Endothelial cell of umbilical vein (primary cell): ENCODE data around the gene TPTE2. TPM values are rescaled to one million over a fixed set of nuclear protein-coding genes. Genes with fewer than 3 reads are reported as not detected.
"Not testable (repeated sequence)": the region's sequence is repeated elsewhere in the genome, so short reads cannot be mapped to it uniquely, and the experiment has no call there.

Experiments used
- BruUV-seq: library from RNA; stranded (reverse); fragments of 400-500 nt; replicated peaks from 2 replicates; lab custom pipeline; 2021; lab: Mats Ljungman, UMichigan
- CTCF ChIA-PET: fragments of 300-600, 350-600 bp; sonication (Branson Sonifier 250); formaldehyde crosslinking; loops from one replicate; lab custom pipeline; 2021; ENCODE audit warnings: antibody characterized with exemption, inconsistent platforms; lab: Charles Lee
- POLR2A ChIA-PET: fragments of 300-600, 350-600 bp; sonication (Branson Sonifier 250); formaldehyde crosslinking; loops from one replicate; lab custom pipeline; 2021; ENCODE audit warnings: antibody characterized with exemption, inconsistent platforms; lab: Charles Lee
- DNase-seq: peaks from one replicate; pipeline ENCODE4 v3.0.0-alpha.2; 2011; ENCODE audit warnings: low read depth, low spot score
- FAIRE-seq: peaks from 2 replicates; lab custom pipeline; 2011; peaks lifted over from hg19 to GRCh38; lab: Jason Lieb, UNC
- H2AFZ ChIP-seq: 2 replicates; pipeline ENCODE4 v1.6.0; 2012; ENCODE audit warnings: low read depth, low read length, control low read depth, inconsistent platforms
- H3K27ac ChIP-seq: 2 replicates; pipeline ENCODE4 v1.5.1; 2011; ENCODE audit warnings: low read depth, mild to moderate bottlenecking, control low read depth, low read length, moderate library complexity; ENCODE audit not compliant: insufficient read depth
- H3K27me3 ChIP-seq, 2 experiments: 2 replicates each; pipeline versions ENCODE4 v1.6.0 to v1.6.1; 2011; ENCODE audit warnings: low read length in 2 of 2, mixed read lengths in 1 of 2; ENCODE audit not compliant: control insufficient read depth in 2 of 2, insufficient read depth in 2 of 2
- H3K36me3 ChIP-seq, 2 experiments: 2 replicates in 1 of 2; 3 replicates in 1 of 2; pipeline ENCODE4 v1.5.1; 2011; ENCODE audit warnings: low read length in 2 of 2, mild to moderate bottlenecking in 1 of 2, moderate library complexity in 1 of 2; ENCODE audit not compliant: control insufficient read depth in 2 of 2, insufficient read depth in 2 of 2; ENCODE audit errors: extremely low read depth in 1 of 2
- H3K4me1 ChIP-seq: 3 replicates; pipeline ENCODE4 v1.5.1; 2011; ENCODE audit warnings: mild to moderate bottlenecking, low read length; ENCODE audit not compliant: control insufficient read depth, insufficient read depth; ENCODE audit errors: extremely low read depth
- H3K4me2 ChIP-seq: 2 replicates; pipeline ENCODE4 v1.6.1; 2011; ENCODE audit warnings: low read length, control low read depth, mixed read lengths; ENCODE audit not compliant: insufficient read depth
- H3K4me3 ChIP-seq, 3 experiments: fragments of 200-600 bp in 1 of 3; sonication (generic), shearing (Covaris generic) in 1 of 3; replicated peaks in 1 of 3; 2 replicates each; pipeline ENCODE4 v1.5.1; 2011 to 2016; ENCODE audit warnings: control low read depth in 3 of 3, low read length in 3 of 3, mild to moderate bottlenecking in 2 of 3, inconsistent platforms in 1 of 3, low read depth in 1 of 3, moderate library complexity in 1 of 3; ENCODE audit not compliant: insufficient read depth in 1 of 3
- H3K79me2 ChIP-seq: 2 replicates; pipeline ENCODE4 v1.6.0; 2012; ENCODE audit warnings: low read length, inconsistent platforms; ENCODE audit not compliant: control insufficient read depth, insufficient read depth
- H3K9ac ChIP-seq: replicated peaks from 2 replicates; pipeline ENCODE3; 2011; ENCODE audit warnings: low read length, control low read depth; ENCODE audit not compliant: insufficient read depth; ENCODE audit errors: extremely low read depth
- H3K9me1 ChIP-seq: replicated peaks from 3 replicates; pipeline ENCODE4 v1.6.0; 2011; ENCODE audit warnings: mild to moderate bottlenecking, low read length; ENCODE audit not compliant: control insufficient read depth, insufficient read depth; ENCODE audit errors: extremely low read depth
- H3K9me3 ChIP-seq: replicated peaks from 2 replicates; pipeline ENCODE4 v1.5.1; 2012; ENCODE audit warnings: low read length, inconsistent platforms; ENCODE audit not compliant: control insufficient read depth, insufficient read depth
- H4K20me1 ChIP-seq: replicated peaks from 2 replicates; pipeline ENCODE3; 2011; ENCODE audit warnings: mild to moderate bottlenecking, low read length; ENCODE audit not compliant: control insufficient read depth, insufficient read depth; ENCODE audit errors: extremely low read depth
- dilution Hi-C: fragments of 300-500 bp; cut with MboI; formaldehyde crosslinking; loops from one replicate; pipeline ENCODE4 v1.15.0; 2019; ENCODE audit warnings: low sequenced_read_pairs; ENCODE audit not compliant: extremely low pct_ligation_motif_present
- intact Hi-C: fragments of 100-400 bp; cut with micrococcal nuclease; formaldehyde crosslinking; loops from one replicate; pipeline ENCODE4 v1.10.0; 2022
- polyA plus RNA-seq, 4 experiments: library from polyadenylated mRNA; depleted of rRNA in 3 of 4; stranded (reverse) in 3 of 4; unstranded in 1 of 4; fragments of >200 nt; gene quantifications; 2 replicates each; pipeline versions ENCODE4 v1.2.1 to v1.2.3, GENCODE V29; 2011 to 2012; ENCODE audit warnings: missing spikeins in 1 of 4
- total RNA-seq: library from RNA; stranded (reverse); gene quantifications from 2 replicates; pipeline ENCODE4 v1.2.3, GENCODE V29; 2021

Gene TPTE2
- total and polyA plus RNA-seq, 2 donors (not counting 3 experiments of a cell fraction or from before 2014, with no cell fraction given) = not detected

DNA sequence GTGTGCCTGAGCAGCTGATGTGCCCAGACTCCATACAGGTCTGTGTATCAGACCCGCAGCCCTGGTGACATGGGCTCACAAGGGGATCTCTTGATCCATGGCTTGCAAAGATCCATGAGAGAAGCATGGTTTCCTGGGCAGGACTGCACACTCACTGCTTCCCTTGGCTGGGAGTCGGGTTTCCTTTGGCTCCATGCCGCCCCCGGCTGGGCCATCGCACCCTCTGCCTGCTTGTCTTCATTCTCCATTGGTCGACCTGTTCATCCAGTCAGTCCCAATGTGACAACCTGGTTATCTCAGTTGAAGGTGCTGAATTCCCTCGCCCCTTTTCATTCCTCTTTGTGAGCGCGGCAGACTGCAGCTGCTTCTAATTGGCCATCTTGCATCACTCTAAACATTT lies 101.2 kb downstream of the TPTE2 start:
- H4K20me1 ChIP-seq, dilution Hi-C loops, H3K36me3 ChIP-seq, H2AFZ ChIP-seq, H3K27me3 ChIP-seq, H3K4me3 ChIP-seq, H3K9me3 ChIP-seq, DNase-seq, BruUV-seq, H3K4me2 ChIP-seq, CTCF ChIA-PET, H3K9ac ChIP-seq, H3K27ac ChIP-seq, POLR2A ChIA-PET, FAIRE-seq, H3K9me1 ChIP-seq, H3K4me1 ChIP-seq, H3K79me2 ChIP-seq, intact Hi-C loops: not testable (repeated sequence)

DNA sequence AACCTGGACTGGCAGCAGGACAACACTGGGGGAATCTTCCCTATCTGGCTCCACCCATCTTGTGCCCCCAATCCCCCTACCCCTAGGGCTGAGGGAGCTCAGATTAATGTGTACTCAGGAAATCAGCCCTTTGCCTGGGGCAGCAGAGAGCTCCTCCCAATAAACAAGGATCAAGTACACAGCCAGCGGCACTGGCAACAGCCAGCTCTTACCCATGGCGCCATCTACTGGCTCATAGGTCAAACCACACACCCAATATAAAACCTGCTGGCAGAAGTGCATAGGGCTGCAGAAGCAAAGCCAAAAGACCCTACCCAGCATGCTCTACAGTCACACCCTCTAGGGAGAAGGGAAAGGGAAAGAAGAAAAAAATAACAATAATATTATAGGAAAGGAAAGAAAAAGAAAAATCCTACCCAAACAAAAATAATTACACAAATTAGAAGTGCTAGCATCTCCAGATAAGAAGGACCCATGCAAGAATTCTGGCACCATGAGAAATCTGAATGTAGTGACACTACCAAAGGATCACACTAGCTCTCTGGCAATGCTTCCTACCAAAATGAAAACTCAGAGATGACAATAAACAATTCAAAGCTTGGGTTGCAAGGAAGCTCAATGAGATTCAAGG lies 122.2 kb downstream of the TPTE2 start:
- H3K27ac ChIP-seq, POLR2A ChIA-PET, H4K20me1 ChIP-seq, CTCF ChIA-PET, dilution Hi-C loops, FAIRE-seq, intact Hi-C loops, H3K9ac ChIP-seq, H3K9me1 ChIP-seq, H3K4me1 ChIP-seq, H3K27me3 ChIP-seq, H3K4me2 ChIP-seq, DNase-seq, BruUV-seq, H2AFZ ChIP-seq, H3K36me3 ChIP-seq, H3K9me3 ChIP-seq, H3K4me3 ChIP-seq, H3K79me2 ChIP-seq: not testable (repeated sequence)

DNA sequence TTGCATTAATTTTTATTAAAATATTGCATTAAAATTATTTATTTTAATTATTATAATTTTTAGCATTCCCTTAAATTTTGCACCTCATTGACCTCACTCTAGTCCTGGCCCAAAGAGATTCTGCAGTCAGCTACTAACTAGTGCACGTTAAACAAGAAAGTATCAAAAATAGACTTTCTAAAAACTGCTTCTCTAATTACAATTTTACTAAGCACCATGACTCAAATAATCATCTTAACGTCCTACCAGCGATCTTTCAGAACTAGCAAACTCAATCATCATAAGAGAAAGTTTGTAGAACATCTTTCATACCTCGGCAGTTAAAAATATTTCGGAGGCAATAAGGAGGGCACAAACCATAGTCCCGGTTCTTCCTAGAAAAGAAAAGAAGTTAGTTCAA lies 123.6 kb downstream of the TPTE2 start:
- H3K9me3 ChIP-seq, H4K20me1 ChIP-seq, intact Hi-C loops, BruUV-seq, H3K4me2 ChIP-seq, H3K4me1 ChIP-seq, dilution Hi-C loops, H3K27me3 ChIP-seq, POLR2A ChIA-PET, H3K4me3 ChIP-seq, DNase-seq, H2AFZ ChIP-seq, CTCF ChIA-PET, H3K27ac ChIP-seq, H3K79me2 ChIP-seq, FAIRE-seq, H3K9me1 ChIP-seq, H3K36me3 ChIP-seq, H3K9ac ChIP-seq: not testable (repeated sequence)

DNA sequence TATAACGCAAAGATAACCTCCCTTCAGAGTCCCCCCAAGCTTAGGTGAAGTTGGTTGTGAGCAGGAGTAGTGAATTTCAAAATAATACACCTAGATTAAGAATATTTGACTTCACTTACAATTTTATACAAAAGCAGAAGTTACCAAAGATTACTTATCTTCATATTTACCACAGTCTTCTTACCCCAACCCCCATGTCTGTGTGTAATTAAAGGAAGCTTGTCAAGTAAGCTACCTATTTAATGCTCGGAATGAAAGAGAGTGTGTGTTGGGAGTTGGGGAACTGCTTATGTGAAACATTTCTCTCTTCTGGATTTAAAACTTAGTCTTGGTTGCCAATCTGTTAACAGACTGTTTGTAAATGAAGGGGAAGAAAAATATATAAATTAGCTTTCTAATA lies 139.1 kb downstream of the TPTE2 start:
- POLR2A ChIA-PET, intact Hi-C loops, dilution Hi-C loops, H3K9me3 ChIP-seq, H3K27me3 ChIP-seq, H3K4me2 ChIP-seq, H4K20me1 ChIP-seq, H3K4me1 ChIP-seq, H3K4me3 ChIP-seq, CTCF ChIA-PET, H2AFZ ChIP-seq, H3K9me1 ChIP-seq, H3K9ac ChIP-seq, DNase-seq, BruUV-seq, FAIRE-seq, H3K27ac ChIP-seq, H3K36me3 ChIP-seq, H3K79me2 ChIP-seq: not testable (repeated sequence)
